Thyroid gland (tissue), 4 donors: ENCODE data around the gene CCSAP. TPM values are rescaled to one million over a fixed set of nuclear protein-coding genes. Genes with fewer than 3 reads are reported as not detected.

ENCODE experiments used
- DNase-seq, 2 donors: peaks; one replicate each; pipeline ENCODE4 v3.0.0-alpha.2; 2019
- H3K27ac ChIP-seq, 3 donors: fragments of 200-600 bp; sonication (generic); 1 replicate in 2 of 3; 2 replicates in 1 of 3; pipeline ENCODE4 v1.5.1; 2016 to 2019; ENCODE audit warnings: mild to moderate bottlenecking in 1 of 3, moderate library complexity in 1 of 3
- H3K27me3 ChIP-seq: fragments of 200-600 bp; sonication (generic); one replicate; pipeline ENCODE4 v1.5.1; 2019
- H3K36me3 ChIP-seq, 2 donors: fragments of 200-600 bp; sonication (generic); one replicate each; pipeline ENCODE4 v1.5.1; 2016 to 2019
- H3K4me1 ChIP-seq, 2 donors: fragments of 200-600 bp; sonication (generic); one replicate each; pipeline ENCODE4 v1.5.1; 2017 to 2019
- H3K4me3 ChIP-seq, 3 donors: fragments of 200-600 bp; sonication (generic); replicated peaks in 1 of 3; 1 replicate in 2 of 3; 2 replicates in 1 of 3; pipeline ENCODE4 v1.5.1; 2016; ENCODE audit warnings: mild to moderate bottlenecking in 1 of 3
- H3K9me3 ChIP-seq: fragments of 200-600 bp; sonication (generic); one replicate; pipeline ENCODE4 v1.5.1; 2017
- CTCF ChIP-seq, 6 experiments: fragments of 200-600 bp in 3 of 6; fragments of 450-650 bp in 3 of 6; sonication (generic) in 3 of 6; IDR thresholded peaks; one replicate each; pipeline ENCODE4 v1.5.1; 2016 to 2019; ENCODE audit warnings: antibody characterized with exemption in 6 of 6, mild to moderate bottlenecking in 2 of 6, inconsistent platforms in 1 of 6, moderate library complexity in 1 of 6
- POLR2A ChIP-seq, 2 donors: fragments of 450-650 bp; IDR thresholded peaks; one replicate each; pipeline ENCODE4 v1.6.1; 2017; ENCODE audit warnings: antibody characterized with exemption in 2 of 2, mild to moderate bottlenecking in 2 of 2, moderate library complexity in 1 of 2
- WGBS, 2 donors: methylation state at CpG; one replicate each; pipeline ENCODE4 v1.1.5; 2017; 5-methylcytosine and 5-hydroxymethylcytosine counted together
- intact Hi-C: fragments of 100-400 bp; cut with DNase I; formaldehyde crosslinking; loops from one replicate; pipeline ENCODE4 v1.15.1; 2023
- total RNA-seq, 4 donors: library from RNA; depleted of rRNA; stranded (reverse); fragments of >200 nt; gene quantifications; one replicate each; pipeline ENCODE4 v1.2.3, GENCODE V29; 2016

Gene CCSAP
- total RNA-seq, 4 donors from 2014 or later = 2.1 to 3.6 (median 2.9) TPM

- no peak overlapping the region for H3K27ac ChIP-seq
- H3K36me3 ChIP-seq = peaks cover 3 to 29% of the 10 kb centered on the region in 2 donors
- no peaks in the 10 kb centered on the region for H3K27me3 ChIP-seq
- H3K9me3 ChIP-seq = no peaks in the 10 kb centered on the region
- H3K4me1 ChIP-seq = no peaks in the 10 kb centered on the region
- H3K4me3 ChIP-seq = no peak overlapping the region
- WGBS, 2 donors = 92 to 96% methylated on average over 8 of the region's 8 CpGs
- no peak for DNase-seq
- TF ChIP-seq POLR2A (IDR thresholded peaks at IDR 0.05) (no peak), CTCF (IDR thresholded peaks at IDR 0.05) (no peak)
- intact Hi-C loops = no loop called here
These were observed 40.1 kb downstream of the CCSAP start for GRCh38 chr1:229302740-229303139.

- intact Hi-C loops = no loop called here
- TF ChIP-seq POLR2A (IDR thresholded peaks at IDR 0.05) = no peak
- TF ChIP-seq CTCF (IDR thresholded peaks at IDR 0.05) = no peak
- H3K4me1 ChIP-seq = no peaks in the 10 kb centered on the region
- no peak overlapping the region for H3K4me3 ChIP-seq
- DNase-seq = no peak
- 82 to 94% methylated on average over 6 of the region's 6 CpGs for WGBS, 2 donors
- H3K9me3 ChIP-seq = no peaks in the 10 kb centered on the region
- no peaks in the 10 kb centered on the region for H3K27me3 ChIP-seq
- H3K36me3 ChIP-seq = peaks cover 3 to 25% of the 10 kb centered on the region in 2 donors
- no peak overlapping the region for H3K27ac ChIP-seq
These were observed 42.6 kb downstream of the CCSAP start for GRCh38 chr1:229300099-229300757.

- TF ChIP-seq CTCF (IDR thresholded peaks at IDR 0.05) = no peak
- TF ChIP-seq POLR2A (IDR thresholded peaks at IDR 0.05) = no peak
- DNase-seq = no peak
- Histone ChIP-seq H3K27me3 (no peaks in the 10 kb centered on the region), H3K27ac (no peak overlapping the region), H3K36me3 (peaks cover 3 to 20% of the 10 kb centered on the region in 2 donors), H3K4me3 (no peak overlapping the region), H3K4me1 (no peaks in the 10 kb centered on the region), H3K9me3 (no peaks in the 10 kb centered on the region)
- WGBS, 2 donors = 85 to 93% methylated on average over 5 of the region's 5 CpGs
- intact Hi-C loops = no loop called here
These were observed 43.9 kb downstream of the CCSAP start for GRCh38 chr1:229298887-229299503.

- no peak overlapping the region for H3K27ac ChIP-seq
- no peaks in the 10 kb centered on the region for H3K9me3 ChIP-seq
- intact Hi-C loops = no loop called here
- DNase-seq = no peak
- no peak overlapping the region for H3K4me3 ChIP-seq
- H3K4me1 ChIP-seq = no peaks in the 10 kb centered on the region
- peaks cover 0 to 16% of the 10 kb centered on the region in 2 donors for H3K36me3 ChIP-seq
- TF ChIP-seq POLR2A (IDR thresholded peaks at IDR 0.05) (no peak), CTCF (IDR thresholded peaks at IDR 0.05) (no peak)
- H3K27me3 ChIP-seq = no peaks in the 10 kb centered on the region
These were observed 44.4 kb downstream of the CCSAP start for GRCh38 chr1:229298420-229298819.

GRCh38 chr1:229297746-229298145, 45.1 kb downstream of the CCSAP start:
- no peak for TF ChIP-seq POLR2A (IDR thresholded peaks at IDR 0.05)
- TF ChIP-seq CTCF (IDR thresholded peaks at IDR 0.05) = no peak
- 95 to 100% methylated on average over 1 of the region's 1 CpG for WGBS, 2 donors
- intact Hi-C loops = no loop called here
- H3K36me3 ChIP-seq = peaks cover 0 to 11% of the 10 kb centered on the region in 2 donors
- H3K9me3 ChIP-seq = no peaks in the 10 kb centered on the region
- no peaks in the 10 kb centered on the region for H3K27me3 ChIP-seq
- no peaks in the 10 kb centered on the region for H3K4me1 ChIP-seq
- DNase-seq = no peak
- H3K4me3 ChIP-seq = no peak overlapping the region
- H3K27ac ChIP-seq = no peak overlapping the region
